ENCODE data around the gene PLCB4. TPM values are rescaled to one million over a fixed set of nuclear protein-coding genes. Genes with fewer than 3 reads are reported as not detected.

Gene PLCB4
- polyA plus RNA-seq, 1 of the 3 experiments (the other 2 are of a cell fraction): 5.5 TPM

DNA sequence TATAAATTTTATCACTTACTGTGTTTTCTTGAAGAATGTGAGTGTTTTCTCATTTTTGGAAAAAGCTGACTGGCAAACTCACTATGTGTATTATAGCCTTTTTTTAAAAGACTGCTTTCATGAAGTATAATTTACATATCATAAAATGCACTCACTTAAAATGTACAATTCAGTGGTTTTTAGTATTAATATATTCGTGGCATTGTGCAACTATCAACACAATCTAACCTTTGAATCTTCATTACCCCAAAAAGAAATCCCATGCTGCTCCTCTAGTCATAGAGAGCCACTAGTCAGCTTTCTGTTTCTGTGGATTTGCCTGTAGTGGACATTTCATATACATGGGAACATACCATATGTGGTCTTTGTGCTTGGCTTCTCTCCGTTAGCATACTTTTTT is 143.8 kb downstream of the PLCB4 start:
- no peak for TF ChIP-seq RAD21 (IDR thresholded peaks at IDR 0.05; ENCODE audit: low read length)
- TF ChIP-seq YY1 (IDR thresholded peaks at IDR 0.05; ENCODE audit: low read depth): no peak
- TF ChIP-seq, protein P1, sequence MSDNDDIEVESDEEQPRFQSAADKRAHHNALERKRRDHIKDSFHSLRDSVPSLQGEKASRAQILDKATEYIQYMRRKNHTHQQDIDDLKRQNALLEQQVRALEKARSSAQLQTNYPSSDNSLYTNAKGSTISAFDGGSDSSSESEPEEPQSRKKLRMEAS (IDR thresholded peaks at IDR 0.05; ENCODE audit: low read depth): no peak
- no peak for TF ChIP-seq JUND (IDR thresholded peaks at IDR 0.05)
- TF ChIP-seq EZH2phosphoT487 (IDR thresholded peaks at IDR 0.05; ENCODE audit: borderline replicate concordance, low read depth): no peak
- TF ChIP-seq, protein P2, sequence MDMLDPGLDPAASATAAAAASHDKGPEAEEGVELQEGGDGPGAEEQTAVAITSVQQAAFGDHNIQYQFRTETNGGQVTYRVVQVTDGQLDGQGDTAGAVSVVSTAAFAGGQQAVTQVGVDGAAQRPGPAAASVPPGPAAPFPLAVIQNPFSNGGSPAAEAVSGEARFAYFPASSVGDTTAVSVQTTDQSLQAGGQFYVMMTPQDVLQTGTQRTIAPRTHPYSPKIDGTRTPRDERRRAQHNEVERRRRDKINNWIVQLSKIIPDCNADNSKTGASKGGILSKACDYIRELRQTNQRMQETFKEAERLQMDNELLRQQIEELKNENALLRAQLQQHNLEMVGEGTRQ (IDR thresholded peaks at IDR 0.05; ENCODE audit: borderline replicate concordance, low read depth, low read length): no peak
- TF ChIP-seq RFX5 (IDR thresholded peaks at IDR 0.05; ENCODE audit: low read length): no peak
- no peak for TF ChIP-seq NRF1 (IDR thresholded peaks at IDR 0.05; ENCODE audit: low read depth, low read length)
- TF ChIP-seq NFIC (IDR thresholded peaks at IDR 0.05; ENCODE audit: borderline replicate concordance): no peak
- no peak for TF ChIP-seq GABPA (IDR thresholded peaks at IDR 0.05; ENCODE audit: low read depth)
- TF ChIP-seq FOXJ3 (CRISPR knock-in tag; IDR thresholded peaks at IDR 0.05): no peak
- no peak for TF ChIP-seq CHD2 (IDR thresholded peaks at IDR 0.05; ENCODE audit: low read length, partially characterized antibody)
- TF ChIP-seq, protein P3, sequence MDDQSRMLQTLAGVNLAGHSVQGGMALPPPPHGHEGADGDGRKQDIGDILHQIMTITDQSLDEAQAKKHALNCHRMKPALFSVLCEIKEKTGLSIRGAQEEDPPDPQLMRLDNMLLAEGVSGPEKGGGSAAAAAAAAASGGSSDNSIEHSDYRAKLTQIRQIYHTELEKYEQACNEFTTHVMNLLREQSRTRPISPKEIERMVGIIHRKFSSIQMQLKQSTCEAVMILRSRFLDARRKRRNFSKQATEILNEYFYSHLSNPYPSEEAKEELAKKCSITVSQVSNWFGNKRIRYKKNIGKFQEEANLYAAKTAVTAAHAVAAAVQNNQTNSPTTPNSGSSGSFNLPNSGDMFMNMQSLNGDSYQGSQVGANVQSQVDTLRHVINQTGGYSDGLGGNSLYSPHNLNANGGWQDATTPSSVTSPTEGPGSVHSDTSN (IDR thresholded peaks at IDR 0.05): no peak
- TF ChIP-seq MEF2A (IDR thresholded peaks at IDR 0.05; ENCODE audit: borderline replicate concordance, low read depth): no peak
- no peak for TF ChIP-seq RCOR1 (IDR thresholded peaks at IDR 0.05; ENCODE audit: low read length)
- no peak for TF ChIP-seq EP300 (IDR thresholded peaks at IDR 0.05; ENCODE audit: borderline replicate concordance in 1 of 2, low read depth in 1 of 2, low read length in 1 of 2)
- no peak for TF ChIP-seq MXI1 (IDR thresholded peaks at IDR 0.05; ENCODE audit: low read depth, low read length)
- Histone ChIP-seq H3K27me3 (ENCODE audit: insufficient read depth) (no peaks in the 10 kb centered on the region), H3K4me3 (ENCODE audit: low read depth in 2 of 2, low read length in 1 of 2) (no peak overlapping the region), H3K9me2 (no peaks in the 10 kb centered on the region), H3K4me1 (ENCODE audit: control insufficient read depth in 1 of 2, insufficient read depth in 2 of 2, low read depth in 1 of 2, low read length in 1 of 2) (no peaks in the 10 kb centered on the region; a peak in 1 of 4 replicates), H3K4me2 (no peak overlapping the region), H3K9me3 (no peaks in the 10 kb centered on the region), H3F3A (replicated peaks; ENCODE audit: insufficient read depth) (peaks cover 3% of the 10 kb centered on the region), H4K20me1 (ENCODE audit: insufficient read depth) (no peaks in the 10 kb centered on the region), H3K27ac (ENCODE audit: low read depth in 2 of 2, low read length in 1 of 2) (no peak overlapping the region), H3K36me3 (replicated peaks in 1 of 2; ENCODE audit: control insufficient read depth in 1 of 2, insufficient read depth in 2 of 2, low read length in 1 of 2) (no peaks in the 10 kb centered on the region), H3K9ac (no peak overlapping the region), H2AFZ (ENCODE audit: low read depth) (no peak overlapping the region), H3K79me2 (ENCODE audit: insufficient read depth) (no peaks in the 10 kb centered on the region)
- POLR2A ChIA-PET: no interaction called here
- CTCF ChIA-PET: no interaction called here
- 94% methylated on average over 2 of the region's 2 CpGs for WGBS (ENCODE audit: low lambda C conversion rate)
- DNase-seq: no peak

DNA sequence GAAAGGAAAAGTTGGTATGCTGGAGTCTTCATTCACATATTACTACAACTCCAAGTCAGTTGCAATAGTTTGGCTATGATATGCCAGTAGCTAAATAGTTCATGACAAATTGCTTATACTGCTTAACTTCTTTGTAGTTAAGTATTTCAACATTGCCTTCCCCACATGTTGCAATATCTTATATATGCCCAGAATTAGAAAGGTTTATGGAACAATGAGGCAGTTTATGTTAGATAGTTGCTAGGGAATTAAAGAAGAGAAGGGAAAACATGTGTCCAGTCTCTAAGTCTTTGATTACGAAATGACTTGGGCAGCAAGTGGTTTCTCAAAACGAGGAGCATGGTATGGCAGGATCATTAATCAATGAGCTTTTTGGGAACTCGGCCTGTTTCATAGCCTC is 145.8 kb downstream of the PLCB4 start:
- Histone ChIP-seq H2AFZ (ENCODE audit: low read depth) (no peak overlapping the region), H3K27me3 (ENCODE audit: insufficient read depth) (no peaks in the 10 kb centered on the region), H3K9me3 (no peaks in the 10 kb centered on the region), H3K4me1 (ENCODE audit: control insufficient read depth in 1 of 2, insufficient read depth in 2 of 2, low read depth in 1 of 2, low read length in 1 of 2) (peaks cover 0 to 11% of the 10 kb centered on the region in 2 experiments; a peak in 2 of 4 replicates), H3K4me2 (no peak overlapping the region), H3K36me3 (replicated peaks in 1 of 2; ENCODE audit: control insufficient read depth in 1 of 2, insufficient read depth in 2 of 2, low read length in 1 of 2) (no peaks in the 10 kb centered on the region), H3K79me2 (ENCODE audit: insufficient read depth) (no peaks in the 10 kb centered on the region), H4K20me1 (ENCODE audit: insufficient read depth) (no peaks in the 10 kb centered on the region), H3K9me2 (no peaks in the 10 kb centered on the region), H3K9ac (no peak overlapping the region), H3K27ac (ENCODE audit: low read depth in 2 of 2, low read length in 1 of 2) (no peak overlapping the region), H3F3A (replicated peaks; ENCODE audit: insufficient read depth) (peaks cover 13% of the 10 kb centered on the region), H3K4me3 (ENCODE audit: low read depth in 2 of 2, low read length in 1 of 2) (no peak overlapping the region)
- TF ChIP-seq EZH2phosphoT487 (IDR thresholded peaks at IDR 0.05; ENCODE audit: borderline replicate concordance, low read depth) (no peak), NFIC (IDR thresholded peaks at IDR 0.05; ENCODE audit: borderline replicate concordance) (no peak), TEAD4 (IDR thresholded peaks at IDR 0.05; ENCODE audit: borderline replicate concordance, insufficient read depth) (no peak), YY1 (IDR thresholded peaks at IDR 0.05; ENCODE audit: low read depth) (no peak), RXRA (IDR thresholded peaks at IDR 0.05; ENCODE audit: borderline replicate concordance, low read depth) (no peak), POLR2AphosphoS5 (IDR thresholded peaks at IDR 0.05; ENCODE audit: low read depth, low read length) (no peak), SMC3 (IDR thresholded peaks at IDR 0.05; ENCODE audit: low read depth, low read length) (no peak)
- TF ChIP-seq, protein P3 (IDR thresholded peaks at IDR 0.05): no peak
- TF ChIP-seq, protein P1 (IDR thresholded peaks at IDR 0.05; ENCODE audit: low read depth): no peak
- ChIA-PET POLR2A (no interaction called here), CTCF (no interaction called here)
- 68% methylated on average over 3 of the region's 3 CpGs for WGBS (ENCODE audit: low lambda C conversion rate)
- no peak for DNase-seq

All from SK-N-SH (cell line).